Right renal cortex interstitium (tissue), 3 donors: ENCODE measurements around the gene HDHD3. TPM values are rescaled to one million over a fixed set of nuclear protein-coding genes. Genes with fewer than 3 reads are reported as not detected.
A peak's percentile ranks its signal among the peaks of the same experiment; 100 is the strongest.

ENCODE experiments used
- DNase-seq, 3 donors: peaks; one replicate each; pipeline ENCODE4 v3.0.0-alpha.2; 2013; ENCODE audit warnings: low read depth in 3 of 3, low spot score in 2 of 3
- polyA plus RNA-seq, 3 donors: library from polyadenylated mRNA; unstranded; fragments of 120-200 nt; gene quantifications; one replicate each; pipeline ENCODE4 v1.2.1, GENCODE V29; 2013; ENCODE audit not compliant: insufficient read length in 3 of 3

Gene HDHD3
- polyA plus RNA-seq, 3 donors = 26.9 to 35.8 (median 28.8) TPM

DNA sequence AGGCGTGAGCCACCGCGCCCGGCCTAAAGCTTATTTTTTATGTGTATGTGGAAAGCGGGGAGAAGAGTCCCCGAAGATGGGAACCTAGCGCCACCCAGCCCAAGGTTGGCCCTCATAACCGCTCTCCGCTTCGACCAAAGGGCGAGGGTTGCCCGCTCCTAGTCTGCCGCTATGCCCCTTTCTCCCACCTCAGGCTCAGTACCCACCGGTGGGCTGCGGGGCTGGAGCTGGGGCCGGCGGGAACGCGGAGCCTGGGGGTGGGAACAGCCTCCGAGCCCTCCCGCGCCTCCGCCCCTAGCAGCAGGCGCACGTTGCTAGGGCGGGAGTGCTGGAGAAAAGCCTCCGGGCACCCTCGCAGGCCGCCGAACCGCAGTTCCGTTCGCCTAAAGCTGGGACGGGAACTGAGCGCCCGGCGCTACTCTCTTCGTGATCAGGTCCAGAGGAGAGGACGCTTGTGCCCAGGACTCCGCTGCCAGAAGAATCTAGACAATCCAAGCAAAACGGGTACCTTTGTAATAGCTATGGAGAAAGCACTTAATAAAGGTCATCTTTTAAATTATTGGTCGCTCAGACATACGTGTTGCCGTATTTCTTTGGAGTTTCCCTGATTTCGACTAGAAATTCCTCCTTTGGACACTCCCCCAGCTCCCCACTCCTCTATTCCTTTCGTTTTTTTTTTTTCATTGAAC is 36.6 kb downstream of the HDHD3 start, which contains the start of gene WDR31:
TSS of gene WDR31 (minus strand) at position 265 of the 689 bp plus-strand sequence. CDS start 8,253 bp downstream, outside the sequence.
- DNase-seq = peak; percentile 78 to 83 (median 82)

DNA sequence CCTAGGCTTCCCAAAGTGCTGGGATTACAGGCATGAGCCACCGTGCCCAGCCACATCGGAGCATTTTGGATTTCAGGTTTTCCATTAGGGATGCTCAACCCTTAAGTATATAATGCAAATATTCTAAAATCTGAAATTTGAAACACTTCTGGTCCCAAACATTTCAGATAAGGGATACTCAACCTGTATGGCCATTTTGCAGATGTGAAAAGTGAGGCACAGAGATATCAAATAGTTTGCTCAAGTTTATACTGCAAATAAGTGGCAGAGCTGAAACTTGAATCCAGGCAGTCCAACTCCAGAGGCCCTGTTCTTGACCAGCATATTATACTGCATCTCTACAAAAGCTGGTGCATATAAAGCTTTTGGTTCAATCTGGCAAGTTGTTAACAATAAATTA is 39.1 kb downstream of the HDHD3 start:
- no peak for DNase-seq

DNA sequence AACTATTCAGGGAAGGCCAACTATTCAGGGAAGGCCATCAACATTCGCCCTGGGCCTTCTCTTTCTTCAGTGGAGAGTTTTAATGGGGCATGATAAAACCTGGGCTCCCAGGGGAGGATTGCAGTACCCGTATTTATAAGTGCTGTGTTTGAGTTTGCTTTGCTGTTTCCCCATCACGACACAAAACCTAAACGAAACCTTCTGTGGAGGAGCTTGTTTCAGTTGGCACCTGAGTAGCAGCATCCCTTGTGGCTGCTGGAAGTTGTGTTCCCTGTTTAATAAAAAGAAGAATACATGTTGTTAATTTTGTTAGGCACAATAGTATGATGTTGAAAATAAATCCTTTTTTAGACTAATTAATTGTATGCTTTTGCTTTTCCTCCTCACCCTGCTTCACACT is 45.0 kb downstream of the HDHD3 start:
- DNase-seq = no peak

DNA sequence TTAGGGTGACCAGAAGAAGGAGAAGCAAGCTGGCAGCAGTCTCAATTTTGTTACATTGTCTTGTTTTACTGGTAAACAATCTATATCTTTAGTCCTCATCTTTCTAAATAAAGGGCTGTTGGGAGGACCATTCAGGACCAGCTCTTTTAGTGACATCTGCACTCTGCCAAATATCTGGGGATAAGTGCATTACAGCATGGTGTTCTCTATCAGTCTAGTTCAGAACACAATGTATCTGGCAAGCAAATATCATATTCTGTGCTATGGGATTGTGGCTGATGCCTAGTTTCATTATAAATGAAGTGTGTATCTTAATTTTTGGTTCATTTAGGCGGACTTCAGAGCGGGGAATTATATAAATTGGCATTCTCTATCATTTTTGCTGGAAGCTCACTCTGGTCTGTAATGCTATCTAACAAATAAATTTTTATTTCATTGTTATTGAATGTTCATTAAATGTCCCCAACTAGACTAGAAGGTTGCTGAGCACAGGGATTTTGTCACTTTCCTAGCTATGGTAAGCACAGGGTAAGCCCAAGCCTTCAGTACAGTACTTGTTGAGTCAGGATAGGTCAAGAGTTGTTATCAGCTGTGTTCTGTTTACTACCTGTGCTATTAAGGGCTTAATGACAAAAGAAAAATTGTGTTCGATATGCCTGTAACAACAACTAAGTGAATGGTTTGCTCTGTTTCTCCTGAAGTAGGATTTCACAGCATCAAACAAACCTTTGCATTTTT is 48.6 kb downstream of the HDHD3 start:
- no peak for DNase-seq

DNA sequence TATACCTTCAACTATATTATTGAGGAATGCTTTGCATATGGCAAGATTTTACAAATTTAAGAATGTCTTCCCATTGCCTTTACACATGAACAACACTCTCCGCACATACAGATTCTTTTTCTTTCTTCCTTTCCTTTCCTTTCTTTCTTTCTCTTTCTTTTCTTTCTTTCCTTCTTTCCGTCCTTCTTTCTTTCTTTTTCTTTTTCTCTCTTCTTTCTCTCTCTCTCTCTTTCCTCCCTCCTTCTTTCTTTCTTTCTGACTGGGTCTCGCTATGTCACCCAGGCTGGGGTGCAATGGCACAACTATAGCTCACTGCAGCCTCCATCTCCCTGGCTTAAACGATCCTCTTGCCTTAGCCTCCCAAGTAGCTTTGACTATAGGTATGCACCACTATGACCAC is 50.6 kb downstream of the HDHD3 start:
- no peak for DNase-seq

Other genes starting within 250 kb of the HDHD3 start
- gene SLC31A2, start 226.0 kb downstream of the HDHD3 start, polyA plus RNA-seq = 1 to 10 TPM; 3.5 to 5.2 (median 4.6) TPM
- gene FKBP15, start 155.7 kb downstream of the HDHD3 start, polyA plus RNA-seq = 10 to 100 TPM; 28.8 to 32.1 (median 29.4) TPM
- gene SLC31A1, start 155.4 kb downstream of the HDHD3 start, polyA plus RNA-seq = 10 to 100 TPM; 26.9 to 29.2 (median 26.9) TPM
- 10 to 100 TPM; 43.1 to 49.3 (median 43.8) TPM for gene CDC26, start 101.4 kb downstream of the HDHD3 start, polyA plus RNA-seq
- 10 to 100 TPM; 39.2 to 41.0 (median 39.3) TPM for gene PRPF4, start 101.3 kb downstream of the HDHD3 start, polyA plus RNA-seq
- gene RNF183, start 73.6 kb downstream of the HDHD3 start, polyA plus RNA-seq = 1 to 10 TPM; 5.2 to 6.6 (median 5.8) TPM
- gene WDR31, start 36.7 kb downstream of the HDHD3 start, polyA plus RNA-seq = 1 to 10 TPM; 7.2 to 7.9 (median 7.6) TPM
- 1 to 10 TPM; 7.3 to 9.7 (median 9.6) TPM for gene BSPRY, start 27.4 kb downstream of the HDHD3 start, polyA plus RNA-seq
- 10 to 100 TPM; 40.1 to 43.8 (median 41.3) TPM for gene ALAD, start 24.3 kb upstream of the HDHD3 start, polyA plus RNA-seq
- 10 to 100 TPM; 67.7 to 75.6 (median 69.5) TPM for gene POLE3, start 33.7 kb upstream of the HDHD3 start, polyA plus RNA-seq
- gene C9orf43, start 33.8 kb upstream of the HDHD3 start, polyA plus RNA-seq = under 1 TPM; 0.69 to 0.76 (median 0.75) TPM
- gene RGS3, start 86.7 kb upstream of the HDHD3 start, polyA plus RNA-seq = 10 to 100 TPM; 45.1 to 47.4 (median 47.2) TPM